Psoas muscle (tissue), 8 donors: ENCODE data around the gene SP1. TPM values are rescaled to one million over a fixed set of nuclear protein-coding genes. Genes with fewer than 3 reads are reported as not detected.
"Not testable (repeated sequence)": the region's sequence is repeated elsewhere in the genome, so short reads cannot be mapped to it uniquely, and the experiment has no call there.

Experiments
- ATAC-seq, 4 donors: fragments of 200-7000 bp; cut with Tn5 transposase; one replicate each; pipeline ENCODE4 v1.9.1; 2020; ENCODE audit warnings: moderate library complexity in 3 of 4, mild to moderate bottlenecking in 2 of 4
- DNase-seq, 2 donors: peaks; one replicate each; pipeline ENCODE4 v3.0.0-alpha.2; 2020
- H3K27ac ChIP-seq: fragments of 200-600 bp; one replicate; pipeline ENCODE4 v1.8.0; 2022
- H3K27me3 ChIP-seq, 3 donors: fragments of 200-600 bp in 1 of 3; one replicate each; pipeline versions ENCODE4 v1.6.1 to v1.8.0; 2013 to 2022; ENCODE audit warnings: low read length in 2 of 3, mild to moderate bottlenecking in 2 of 3, moderate library complexity in 1 of 3; ENCODE audit not compliant: insufficient read depth in 3 of 3
- H3K36me3 ChIP-seq, 2 donors: fragments of 200-600 bp in 1 of 2; one replicate each; pipeline versions ENCODE4 v1.6.1 to v1.8.0; 2013 to 2022; ENCODE audit warnings: low read depth in 1 of 2, mild to moderate bottlenecking in 1 of 2, moderate library complexity in 1 of 2; ENCODE audit not compliant: insufficient read depth in 1 of 2
- H3K4me1 ChIP-seq: fragments of 200-600 bp; one replicate; pipeline ENCODE4 v1.8.0; 2022
- H3K4me3 ChIP-seq: fragments of 200-600 bp; one replicate; pipeline ENCODE4 v1.8.0; 2022; ENCODE audit warnings: mild to moderate bottlenecking
- H3K9me3 ChIP-seq: fragments of 200-600 bp; one replicate; pipeline ENCODE4 v1.8.0; 2022
- WGBS, 3 donors: extraction: QIAGEN DNeasy Blood & Tissue Kit; methylation state at CpG; one replicate each; pipeline versions ENCODE4 v1.1.6 to v1.1.7; 2013; 5-methylcytosine and 5-hydroxymethylcytosine counted together
- intact Hi-C, 2 donors: fragments of 100-400 bp; cut with DNase I; formaldehyde crosslinking; loops; one replicate each; pipeline versions ENCODE4 v1.11.0 to v1.14.2; 2022
- polyA plus RNA-seq, 3 donors: library from polyadenylated mRNA; stranded (reverse); fragments of 200-250 nt; gene quantifications; one replicate each; pipeline ENCODE4 v1.2.3, GENCODE V29; 2013
- total RNA-seq, 4 donors: library from RNA; stranded (reverse); fragmentation: NEBNext Ultra II Directional in 2 of 4; extraction: Animal tissue kit (Norgen Biotek cat#: 25700) in 2 of 4; gene quantifications; one replicate each; pipeline versions ENCODE4 v1.2.1 to v1.2.4, GENCODE V29; 2021 to 2023
- TF ChIP-seq, protein P1 (sequence below): fragments of 200-600 bp; IDR thresholded peaks from one replicate; pipeline ENCODE4 v1.8.0; 2022; ENCODE audit warnings: antibody characterized with exemption
- donor health status: healthy with polysubstance abuse.
- donor health status: DM: no; HTN: no; CAD: no; lungs with moderate emphysema.
- donor health status: Bipolar disorder and iron deficiency.
- donor health status: healthy.
- donor health status: DM: yes; HTN: yes; CAD: no.
- donor health status: DM: no; HTN: no; CAD: no.
- donor health status: DM: no; HTN: no; CAD: no.
- donor health status: DM: yes; HTN: yes; CAD: no.

The SP1 gene
- total and polyA plus RNA-seq, 7 donors, result 10.2 to 48.0 (median 39.0) TPM

GRCh38 chr12:53419756-53420155 lies 39.8 kb downstream of the SP1 start:
- Histone ChIP-seq H3K4me3 (no peak overlapping the region), H3K4me1 (peaks cover 2% of the 10 kb centered on the region), H3K27ac (no peak overlapping the region), H3K9me3 (no peaks in the 10 kb centered on the region), H3K27me3 (no peaks in the 10 kb centered on the region), H3K36me3 (peaks cover 0 to 3% of the 10 kb centered on the region in 2 donors)
- WGBS, 3 donors, result 85 to 88% (median 85%) methylated on average over 2 of the region's 2 CpGs
- ATAC-seq (no peak), DNase-seq (no peak)
- intact Hi-C loops, result loop anchor here in 1 of 2 donors (2.0 kb wide), 1 partner anchor 67 kb away; no protein-coding TSS in a partner anchor
- TF ChIP-seq, protein P1, sequence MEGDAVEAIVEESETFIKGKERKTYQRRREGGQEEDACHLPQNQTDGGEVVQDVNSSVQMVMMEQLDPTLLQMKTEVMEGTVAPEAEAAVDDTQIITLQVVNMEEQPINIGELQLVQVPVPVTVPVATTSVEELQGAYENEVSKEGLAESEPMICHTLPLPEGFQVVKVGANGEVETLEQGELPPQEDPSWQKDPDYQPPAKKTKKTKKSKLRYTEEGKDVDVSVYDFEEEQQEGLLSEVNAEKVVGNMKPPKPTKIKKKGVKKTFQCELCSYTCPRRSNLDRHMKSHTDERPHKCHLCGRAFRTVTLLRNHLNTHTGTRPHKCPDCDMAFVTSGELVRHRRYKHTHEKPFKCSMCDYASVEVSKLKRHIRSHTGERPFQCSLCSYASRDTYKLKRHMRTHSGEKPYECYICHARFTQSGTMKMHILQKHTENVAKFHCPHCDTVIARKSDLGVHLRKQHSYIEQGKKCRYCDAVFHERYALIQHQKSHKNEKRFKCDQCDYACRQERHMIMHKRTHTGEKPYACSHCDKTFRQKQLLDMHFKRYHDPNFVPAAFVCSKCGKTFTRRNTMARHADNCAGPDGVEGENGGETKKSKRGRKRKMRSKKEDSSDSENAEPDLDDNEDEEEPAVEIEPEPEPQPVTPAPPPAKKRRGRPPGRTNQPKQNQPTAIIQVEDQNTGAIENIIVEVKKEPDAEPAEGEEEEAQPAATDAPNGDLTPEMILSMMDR, result no peak

- intact Hi-C loops, H3K4me1 ChIP-seq: not testable (repeated sequence)
- WGBS, 3 donors, result 89 to 92% (median 89%) methylated on average over 12 of the region's 12 CpGs
Observed at GRCh38 chr12:53422247-53422646, 42.3 kb downstream of the SP1 start.

GRCh38 chr12:53423597-53423996 lies 43.6 kb downstream of the SP1 start, which contains the start of gene AMHR2:
AMHR2 (plus strand) TSS chr12:53423855; CDS start chr12:53423935, 80 bp downstream.
- TF ChIP-seq, protein P1, result no peak
- H3K4me3 ChIP-seq, result no peak within 1 kb of the TSS
- no peaks in the 10 kb centered on the region for H3K9me3 ChIP-seq
- no peaks in the 10 kb centered on the region for H3K27me3 ChIP-seq
- DNase-seq (no peak), ATAC-seq (no peak)
- WGBS, 3 donors, result 89 to 100% (median 96%) methylated on average over 1 of the region's 1 CpG
- H3K36me3 ChIP-seq, result no peaks in the 10 kb centered on the region
- H3K4me1 ChIP-seq, result peaks cover 7% of the 10 kb centered on the region
- intact Hi-C loops, result no loop called here
- no peak within 1 kb of the TSS for H3K27ac ChIP-seq

More at GRCh38 chr12:53422247-53422646, 42.3 kb downstream of the SP1 start:
- H3K4me3 ChIP-seq, ATAC-seq, H3K9me3 ChIP-seq, H3K27ac ChIP-seq, H3K27me3 ChIP-seq, H3K36me3 ChIP-seq, DNase-seq: not testable (repeated sequence)

- H3K36me3 ChIP-seq, result no peaks in the 10 kb centered on the region
- no peak overlapping the region for H3K27ac ChIP-seq
- WGBS, 3 donors, result 81 to 85% (median 85%) methylated on average over 8 to 9 of the region's 9 CpGs
- no peak overlapping the region for H3K4me3 ChIP-seq
- intact Hi-C loops, result no loop called here
- no peaks in the 10 kb centered on the region for H3K27me3 ChIP-seq
- H3K4me1 ChIP-seq, result peaks cover 7% of the 10 kb centered on the region
- ATAC-seq (no peak), DNase-seq (no peak)
- TF ChIP-seq, protein P1, result no peak
- H3K9me3 ChIP-seq, result no peaks in the 10 kb centered on the region
Observed at GRCh38 chr12:53424626-53425514, 44.9 kb downstream of the SP1 start.

- ATAC-seq (no peak), DNase-seq (no peak)
- Histone ChIP-seq H3K9me3 (no peaks in the 10 kb centered on the region), H3K36me3 (no peaks in the 10 kb centered on the region), H3K27me3 (no peaks in the 10 kb centered on the region), H3K4me3 (no peak overlapping the region), H3K27ac (no peak overlapping the region), H3K4me1 (peaks cover 7% of the 10 kb centered on the region)
- TF ChIP-seq, protein P1, result no peak
- 74 to 83% (median 81%) methylated on average over 11 of the region's 11 CpGs for WGBS, 3 donors
- intact Hi-C loops, result no loop called here
Observed at GRCh38 chr12:53425515-53426150, 45.7 kb downstream of the SP1 start.
